SK-N-SH (cell line): ENCODE data around the gene UGT1A7. TPM values are rescaled to one million over a fixed set of nuclear protein-coding genes. Genes with fewer than 3 reads are reported as not detected.

Experiments used
- CTCF ChIA-PET: fragments of 300-600, 350-600 bp; formaldehyde crosslinking; extraction: SDS; loops from one replicate; lab custom pipeline; 2021; lab: Yijun Ruan, JAX
- POLR2A ChIA-PET: fragments of 350-600 bp; sonication (Branson Sonifier 250); formaldehyde crosslinking; extraction: SDS; loops from one replicate; lab custom pipeline; 2020; ENCODE audit warnings: antibody characterized with exemption, inconsistent platforms; lab: Yijun Ruan, JAX
- DNase-seq: peaks from one replicate; pipeline ENCODE4 v3.0.0; 2012
- H2AFZ ChIP-seq: fragments of 200-600 bp; sonication (generic); 2 replicates; pipeline ENCODE4 v1.8.1; 2016; ENCODE audit warnings: antibody characterized with exemption, mild to moderate bottlenecking, low read depth
- H3F3A ChIP-seq: fragments of 200-600 bp; sonication (generic); replicated peaks from 2 replicates; pipeline ENCODE3; 2016; ENCODE audit warnings: antibody characterized with exemption, mild to moderate bottlenecking; ENCODE audit not compliant: insufficient read depth
- H3K27ac ChIP-seq, 2 experiments: fragments of 200-500 bp in 1 of 2; fragments of 200-600 bp in 1 of 2; sonication (Bioruptor generic) in 1 of 2; sonication (generic), shearing (Covaris generic) in 1 of 2; 2 replicates each; pipeline versions ENCODE4 v1.5.1 to v1.6.1; 2014 to 2016; ENCODE audit warnings: low read depth in 2 of 2, inconsistent platforms in 1 of 2, low read length in 1 of 2, mild to moderate bottlenecking in 1 of 2, mixed read lengths in 1 of 2
- H3K27me3 ChIP-seq: fragments of 200-600 bp; sonication (generic), shearing (Covaris generic); 2 replicates; pipeline ENCODE4 v1.6.1; 2016; ENCODE audit warnings: mixed run types; ENCODE audit not compliant: insufficient read depth
- H3K36me3 ChIP-seq, 2 experiments: fragments of 200-500 bp in 1 of 2; fragments of 200-600 bp in 1 of 2; sonication (Bioruptor generic) in 1 of 2; sonication (generic) in 1 of 2; replicated peaks in 1 of 2; 2 replicates each; pipeline versions ENCODE3 to v1.5.1; 2014 to 2016; ENCODE audit warnings: low read length in 1 of 2, mild to moderate bottlenecking in 1 of 2; ENCODE audit not compliant: insufficient read depth in 2 of 2, control insufficient read depth in 1 of 2
- H3K4me1 ChIP-seq, 2 experiments: fragments of 200-500 bp in 1 of 2; fragments of 200-600 bp in 1 of 2; sonication (Bioruptor generic) in 1 of 2; sonication (generic), shearing (Covaris generic) in 1 of 2; 2 replicates each; pipeline versions ENCODE4 v1.5.1 to v1.6.1; 2014 to 2016; ENCODE audit warnings: low read depth in 1 of 2, low read length in 1 of 2, mixed run types in 1 of 2; ENCODE audit not compliant: insufficient read depth in 2 of 2, control insufficient read depth in 1 of 2
- H3K4me2 ChIP-seq: fragments of 200-600 bp; sonication (generic), shearing (Covaris generic); 2 replicates; pipeline ENCODE4 v1.6.1; 2017; ENCODE audit warnings: mixed run types
- H3K4me3 ChIP-seq, 2 experiments: fragments of 200-500 bp in 1 of 2; fragments of 200-600 bp in 1 of 2; sonication (Bioruptor generic) in 1 of 2; sonication (generic), shearing (Covaris generic) in 1 of 2; 2 replicates each; pipeline versions ENCODE4 v1.5.1 to v1.8.1; 2014 to 2016; ENCODE audit warnings: low read depth in 2 of 2, inconsistent platforms in 1 of 2, low read length in 1 of 2, mild to moderate bottlenecking in 1 of 2, mixed read lengths in 1 of 2, moderate library complexity in 1 of 2
- H3K79me2 ChIP-seq: fragments of 200-600 bp; sonication (generic); 2 replicates; pipeline ENCODE4 v1.8.1; 2017; ENCODE audit warnings: mild to moderate bottlenecking; ENCODE audit not compliant: insufficient read depth
- H3K9ac ChIP-seq: fragments of 200-600 bp; sonication (generic); 2 replicates; pipeline ENCODE4 v1.6.1; 2017; ENCODE audit warnings: mixed run types
- H3K9me2 ChIP-seq: fragments of 200-600 bp; sonication (generic); 2 replicates; pipeline ENCODE4 v1.6.1; 2017; ENCODE audit warnings: mixed run types
- H3K9me3 ChIP-seq: fragments of 200-600 bp; sonication (generic); 2 replicates; pipeline ENCODE4 v1.6.1; 2017; ENCODE audit warnings: mixed run types, mild to moderate bottlenecking, moderate library complexity
- H4K20me1 ChIP-seq: fragments of 200-600 bp; sonication (generic); 2 replicates; pipeline ENCODE4 v1.6.1; 2017; ENCODE audit warnings: mild to moderate bottlenecking, mixed run types; ENCODE audit not compliant: insufficient read depth
- CHD2 ChIP-seq: fragments of 150-350 bp; IDR thresholded peaks from 2 replicates; pipeline ENCODE4 v1.6.1; 2018; ENCODE audit warnings: low read length; ENCODE audit not compliant: partially characterized antibody
- CTCF ChIP-seq: fragments of 200-600 bp; sonication (generic); IDR thresholded peaks from 2 replicates; pipeline ENCODE4 v1.6.1; 2017; ENCODE audit warnings: antibody characterized with exemption, mild to moderate bottlenecking, moderate library complexity
- EP300 ChIP-seq, 2 experiments: IDR thresholded peaks; 2 replicates each; pipeline versions ENCODE4 v1.4.0 to v1.6.1; 2012; ENCODE audit warnings: borderline replicate concordance in 1 of 2, low read depth in 1 of 2, low read length in 1 of 2
- EZH2phosphoT487 ChIP-seq: fragments of 200-600 bp; sonication (generic); IDR thresholded peaks from 2 replicates; pipeline ENCODE4 v1.6.1; 2017; ENCODE audit warnings: low read depth, mixed run types, mild to moderate bottlenecking, antibody characterized with exemption, moderate library complexity, borderline replicate concordance
- FOSL2 ChIP-seq: IDR thresholded peaks from 2 replicates; pipeline ENCODE4 v1.4.0; 2012; ENCODE audit warnings: low read depth, mild to moderate bottlenecking, moderate library complexity, borderline replicate concordance
- GABPA ChIP-seq: IDR thresholded peaks from 2 replicates; pipeline ENCODE4 v1.4.0; 2012; ENCODE audit warnings: low read depth, mild to moderate bottlenecking
- JUND ChIP-seq: IDR thresholded peaks from 2 replicates; pipeline ENCODE4 v1.4.0; 2012
- MEF2A ChIP-seq: IDR thresholded peaks from 2 replicates; pipeline ENCODE4 v1.4.0; 2012; ENCODE audit warnings: low read depth, borderline replicate concordance
- NFIC ChIP-seq: IDR thresholded peaks from 2 replicates; pipeline ENCODE4 v1.4.0; 2012; ENCODE audit warnings: borderline replicate concordance
- PBX3 ChIP-seq: IDR thresholded peaks from 2 replicates; pipeline ENCODE4; 2012
- POLR2AphosphoS5 ChIP-seq: IDR thresholded peaks from 2 replicates; pipeline ENCODE4 v1.6.1; 2012; ENCODE audit warnings: low read depth, low read length
- RCOR1 ChIP-seq: fragments of 150-350 bp; IDR thresholded peaks from 2 replicates; pipeline ENCODE4 v1.6.1; 2017; ENCODE audit warnings: antibody characterized with exemption, low read length
- RFX5 ChIP-seq: IDR thresholded peaks from 2 replicates; pipeline ENCODE4 v1.6.1; 2012; ENCODE audit warnings: mild to moderate bottlenecking, improper control_type of control experiment, low read length
- SIN3A ChIP-seq: IDR thresholded peaks from 2 replicates; pipeline ENCODE4 v1.6.1; 2012; ENCODE audit warnings: low read depth, mild to moderate bottlenecking, low read length, moderate library complexity, borderline replicate concordance
- USF1 ChIP-seq: IDR thresholded peaks from 2 replicates; pipeline ENCODE4 v1.4.0; 2012; ENCODE audit warnings: low read depth, borderline replicate concordance
- WGBS: methylation state at CpG from one replicate; pipeline ENCODE4 v1.1.6; 2017; ENCODE audit warnings: low lambda C conversion rate; 5-methylcytosine and 5-hydroxymethylcytosine counted together
- polyA plus RNA-seq, 3 experiments: library from polyadenylated mRNA; depleted of rRNA; stranded (reverse); fragments of >200 nt; gene quantifications; 2 replicates each; pipeline ENCODE4 v1.2.3, GENCODE V29; 2012
- TF ChIP-seq, protein P1 (sequence below): fragments of 150-350 bp; IDR thresholded peaks from 2 replicates; pipeline ENCODE4 v1.6.1; 2016; ENCODE audit warnings: mild to moderate bottlenecking, low read depth, low read length
- TF ChIP-seq, protein P2 (sequence below): IDR thresholded peaks from 2 replicates; pipeline ENCODE4 v1.6.1; 2012; ENCODE audit warnings: mild to moderate bottlenecking, low read depth, low read length, moderate library complexity

Gene UGT1A7
- polyA plus RNA-seq, 1 of the 3 experiments (the other 2 are of a cell fraction) = not detected

GRCh38 chr2:233743464-233744259, 62.0 kb downstream of the UGT1A7 start:
- WGBS = 82% methylated on average over 33 of the region's 46 CpGs
- no peaks in the 10 kb centered on the region for H3K9me3 ChIP-seq
- H3K4me1 ChIP-seq = no peaks in the 10 kb centered on the region
- H3K9ac ChIP-seq = no peak overlapping the region
- H4K20me1 ChIP-seq = no peaks in the 10 kb centered on the region
- DNase-seq = no peak
- H3K9me2 ChIP-seq = no peaks in the 10 kb centered on the region
- POLR2A ChIA-PET = no interaction called here
- no peaks in the 10 kb centered on the region for H3K36me3 ChIP-seq
- H3K27me3 ChIP-seq = no peaks in the 10 kb centered on the region; the same call in 1 of the 2 replicates
- TF ChIP-seq EZH2phosphoT487 = no peak
- no peak for TF ChIP-seq SIN3A
- no peak for TF ChIP-seq USF1
- no peak for TF ChIP-seq RCOR1
- no peak for TF ChIP-seq CHD2
- TF ChIP-seq, protein P1, sequence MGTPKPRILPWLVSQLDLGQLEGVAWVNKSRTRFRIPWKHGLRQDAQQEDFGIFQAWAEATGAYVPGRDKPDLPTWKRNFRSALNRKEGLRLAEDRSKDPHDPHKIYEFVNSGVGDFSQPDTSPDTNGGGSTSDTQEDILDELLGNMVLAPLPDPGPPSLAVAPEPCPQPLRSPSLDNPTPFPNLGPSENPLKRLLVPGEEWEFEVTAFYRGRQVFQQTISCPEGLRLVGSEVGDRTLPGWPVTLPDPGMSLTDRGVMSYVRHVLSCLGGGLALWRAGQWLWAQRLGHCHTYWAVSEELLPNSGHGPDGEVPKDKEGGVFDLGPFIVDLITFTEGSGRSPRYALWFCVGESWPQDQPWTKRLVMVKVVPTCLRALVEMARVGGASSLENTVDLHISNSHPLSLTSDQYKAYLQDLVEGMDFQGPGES = no peak
- no peak for TF ChIP-seq RFX5
- TF ChIP-seq MEF2A = no peak
- no peak for TF ChIP-seq GABPA
- no peak for TF ChIP-seq POLR2AphosphoS5
- TF ChIP-seq FOSL2 = no peak
- no peak for TF ChIP-seq PBX3
- TF ChIP-seq NFIC = no peak
- TF ChIP-seq EP300 (IDR thresholded peaks at IDR 0.05; ENCODE audit: borderline replicate concordance in 1 of 2, low read depth in 1 of 2, low read length in 1 of 2) = no peak
- TF ChIP-seq JUND = no peak
- TF ChIP-seq, protein P2, sequence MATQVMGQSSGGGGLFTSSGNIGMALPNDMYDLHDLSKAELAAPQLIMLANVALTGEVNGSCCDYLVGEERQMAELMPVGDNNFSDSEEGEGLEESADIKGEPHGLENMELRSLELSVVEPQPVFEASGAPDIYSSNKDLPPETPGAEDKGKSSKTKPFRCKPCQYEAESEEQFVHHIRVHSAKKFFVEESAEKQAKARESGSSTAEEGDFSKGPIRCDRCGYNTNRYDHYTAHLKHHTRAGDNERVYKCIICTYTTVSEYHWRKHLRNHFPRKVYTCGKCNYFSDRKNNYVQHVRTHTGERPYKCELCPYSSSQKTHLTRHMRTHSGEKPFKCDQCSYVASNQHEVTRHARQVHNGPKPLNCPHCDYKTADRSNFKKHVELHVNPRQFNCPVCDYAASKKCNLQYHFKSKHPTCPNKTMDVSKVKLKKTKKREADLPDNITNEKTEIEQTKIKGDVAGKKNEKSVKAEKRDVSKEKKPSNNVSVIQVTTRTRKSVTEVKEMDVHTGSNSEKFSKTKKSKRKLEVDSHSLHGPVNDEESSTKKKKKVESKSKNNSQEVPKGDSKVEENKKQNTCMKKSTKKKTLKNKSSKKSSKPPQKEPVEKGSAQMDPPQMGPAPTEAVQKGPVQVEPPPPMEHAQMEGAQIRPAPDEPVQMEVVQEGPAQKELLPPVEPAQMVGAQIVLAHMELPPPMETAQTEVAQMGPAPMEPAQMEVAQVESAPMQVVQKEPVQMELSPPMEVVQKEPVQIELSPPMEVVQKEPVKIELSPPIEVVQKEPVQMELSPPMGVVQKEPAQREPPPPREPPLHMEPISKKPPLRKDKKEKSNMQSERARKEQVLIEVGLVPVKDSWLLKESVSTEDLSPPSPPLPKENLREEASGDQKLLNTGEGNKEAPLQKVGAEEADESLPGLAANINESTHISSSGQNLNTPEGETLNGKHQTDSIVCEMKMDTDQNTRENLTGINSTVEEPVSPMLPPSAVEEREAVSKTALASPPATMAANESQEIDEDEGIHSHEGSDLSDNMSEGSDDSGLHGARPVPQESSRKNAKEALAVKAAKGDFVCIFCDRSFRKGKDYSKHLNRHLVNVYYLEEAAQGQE = no peak
- no peak for TF ChIP-seq CTCF
- no peaks in the 10 kb centered on the region for H3K79me2 ChIP-seq
- no peak overlapping the region for H3K27ac ChIP-seq
- H3K4me3 ChIP-seq = no peak overlapping the region
- H3F3A ChIP-seq = no peaks in the 10 kb centered on the region
- H3K4me2 ChIP-seq = no peak overlapping the region
- H2AFZ ChIP-seq = no peak overlapping the region
- CTCF ChIA-PET = no interaction called here
